NK-92 treated with Interleukin-12 subunit alpha and Interleukin-12 subunit beta, amount 100 ng/mL, for 24 hours (cell line): ENCODE measurements around the gene ALX1.

Source experiments
- DNase-seq: peaks from one replicate; lab custom pipeline; 2025; lab: John Stamatoyannopoulos, UW

Gene ALX1

DNA sequence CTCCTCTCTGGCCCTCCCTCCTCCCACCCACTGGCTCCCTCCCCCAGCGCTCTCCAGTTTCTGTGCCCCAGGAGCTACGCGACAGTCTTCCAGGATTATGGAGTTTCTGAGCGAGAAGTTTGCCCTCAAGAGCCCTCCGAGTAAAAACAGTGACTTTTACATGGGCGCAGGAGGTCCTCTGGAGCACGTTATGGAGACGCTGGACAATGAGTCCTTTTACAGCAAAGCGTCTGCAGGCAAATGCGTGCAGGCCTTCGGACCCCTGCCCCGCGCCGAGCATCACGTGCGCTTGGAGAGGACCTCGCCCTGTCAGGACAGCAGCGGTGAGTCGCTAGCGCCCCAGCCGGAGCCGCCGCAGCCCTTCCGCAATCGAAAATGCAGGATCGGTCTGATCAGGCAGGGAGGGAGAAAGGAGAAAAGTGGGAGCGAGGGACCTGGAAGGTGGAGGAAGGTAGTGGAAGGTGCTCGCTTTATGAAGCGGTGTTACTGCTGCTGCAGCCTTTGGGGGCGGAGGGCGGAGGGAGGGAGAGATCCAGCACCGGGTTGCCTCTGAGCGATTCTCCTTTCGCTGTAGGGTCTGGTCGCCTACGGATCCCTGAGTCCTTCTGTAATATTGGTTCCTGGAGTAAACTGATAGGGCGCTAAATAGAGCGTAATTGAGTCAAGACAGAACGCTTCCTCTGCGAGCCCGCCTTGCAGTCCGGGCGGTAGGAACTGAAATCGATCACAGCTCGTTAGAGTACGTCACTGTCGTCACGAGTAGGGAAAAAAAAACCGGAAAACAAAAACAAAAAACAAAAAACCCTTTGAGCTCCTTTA is at the start of gene ALX1:
ALX1 (plus strand) TSS at position 56 of the 819 bp plus-strand sequence; CDS start at position 98, 42 bp downstream.
- no peak for DNase-seq

DNA sequence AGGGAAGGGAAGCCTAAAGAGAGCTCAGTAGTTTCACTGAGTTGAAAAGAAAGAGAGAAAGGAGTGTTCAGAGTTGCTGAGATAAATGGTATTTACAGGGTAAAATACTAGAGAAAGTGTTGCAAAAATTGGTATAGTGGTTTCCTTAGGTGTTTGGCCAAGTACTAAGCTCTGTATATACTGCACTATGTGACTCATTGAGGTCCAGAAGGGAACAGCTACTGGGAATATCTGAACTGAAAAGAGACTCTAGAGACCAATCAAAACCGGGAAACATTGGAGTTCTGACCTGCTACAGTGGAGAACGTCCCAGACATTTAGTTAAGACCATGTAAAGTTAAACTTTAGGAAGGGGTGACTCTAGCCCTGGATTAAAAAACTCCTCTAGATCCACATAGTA is 42.7 kb upstream of the ALX1 start:
- no peak for DNase-seq

DNA sequence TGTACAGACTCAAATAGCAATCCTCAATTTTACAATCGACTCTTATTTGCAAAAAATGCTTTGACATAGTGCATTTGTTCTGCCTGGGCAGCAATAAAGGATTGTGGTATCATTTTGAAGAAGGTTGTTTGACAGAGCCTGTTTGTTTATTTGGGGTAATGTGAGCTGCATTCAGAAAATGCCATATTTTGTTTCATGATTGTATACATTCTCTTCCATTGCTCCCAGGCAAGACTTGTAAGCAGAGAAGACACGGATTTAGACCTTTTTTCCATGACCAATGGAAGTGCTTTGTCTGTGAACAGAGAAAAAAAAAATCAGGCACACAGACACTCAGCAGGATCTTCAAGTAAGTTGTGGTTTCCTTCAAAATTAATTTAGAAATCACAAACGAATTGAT is 35.5 kb upstream of the ALX1 start:
- DNase-seq = no peak

DNA sequence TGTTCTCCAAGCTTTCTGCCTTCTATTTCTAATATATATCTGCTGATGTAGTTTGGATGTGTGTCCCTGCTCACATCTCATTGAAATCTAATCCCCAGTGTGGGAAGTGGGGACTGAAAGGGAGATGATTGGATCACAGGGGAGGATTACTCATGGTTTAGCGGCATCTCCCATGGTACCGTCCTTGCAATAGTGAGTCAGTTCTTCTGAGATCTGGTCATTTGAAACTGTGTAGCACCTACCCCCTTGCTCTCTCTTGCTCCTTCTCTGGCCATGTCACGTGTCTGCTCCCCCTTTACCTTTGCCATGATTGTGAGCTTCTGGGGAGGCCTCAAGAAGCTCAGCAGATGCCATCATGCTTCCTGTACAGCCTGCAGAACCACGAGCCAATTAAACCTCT is 26.2 kb upstream of the ALX1 start:
- DNase-seq = no peak

DNA sequence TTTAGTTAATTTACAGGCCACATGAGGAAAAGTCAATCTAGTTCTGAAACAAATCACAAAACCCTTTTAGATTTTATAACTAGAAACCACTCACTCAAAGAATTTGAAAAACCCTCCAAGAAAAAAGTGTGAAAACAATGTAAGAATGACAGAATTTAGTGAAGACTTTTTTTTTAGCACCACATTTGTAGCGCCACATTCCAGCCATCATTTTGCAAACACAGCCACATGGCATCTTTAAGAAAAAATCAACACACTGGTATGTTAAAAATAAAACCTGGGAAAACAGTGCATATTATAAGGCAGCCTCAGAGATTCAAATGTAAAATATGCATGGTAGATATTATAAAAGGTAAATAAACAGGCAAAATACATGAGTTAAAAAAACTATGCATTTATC is 22.3 kb upstream of the ALX1 start:
- no peak for DNase-seq

DNA sequence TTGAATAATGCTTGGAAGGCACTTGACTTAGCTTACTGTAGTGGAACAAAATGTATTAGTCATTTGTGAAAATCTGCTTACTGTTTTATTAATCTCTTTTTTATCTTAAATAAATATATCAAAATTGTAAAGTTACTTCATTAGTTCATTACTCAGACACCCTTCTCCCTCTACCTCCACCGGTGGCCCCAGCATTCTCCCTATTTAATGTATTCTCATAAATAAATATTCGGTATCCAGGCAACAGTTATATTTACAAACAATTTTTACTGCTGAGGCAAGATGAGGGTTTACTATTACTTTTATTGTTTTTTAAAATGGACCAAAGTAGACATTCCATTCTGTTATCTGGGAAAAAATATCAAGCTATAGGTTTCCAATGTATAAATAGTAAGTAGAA is 19.6 kb upstream of the ALX1 start:
- no peak for DNase-seq

DNA sequence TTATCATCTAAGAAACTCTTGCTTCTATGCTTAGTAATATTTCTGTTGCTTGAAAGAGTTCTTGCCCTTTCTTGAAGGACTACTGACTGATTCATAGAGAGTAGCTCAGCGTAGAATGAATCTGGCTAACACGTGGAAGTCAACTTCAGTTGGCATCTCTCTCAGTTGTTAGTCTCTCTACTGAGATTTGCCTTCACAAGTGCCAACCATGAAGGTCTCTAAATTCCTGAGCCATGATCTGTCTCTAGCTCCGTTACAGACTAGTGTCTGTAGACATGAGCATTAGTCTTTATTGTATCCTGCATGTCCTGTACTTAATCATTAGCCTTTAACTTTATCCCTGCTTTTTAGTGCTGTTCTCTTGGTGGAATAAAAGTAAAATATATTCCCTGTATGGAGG is 19.1 kb upstream of the ALX1 start:
- no peak for DNase-seq

DNA sequence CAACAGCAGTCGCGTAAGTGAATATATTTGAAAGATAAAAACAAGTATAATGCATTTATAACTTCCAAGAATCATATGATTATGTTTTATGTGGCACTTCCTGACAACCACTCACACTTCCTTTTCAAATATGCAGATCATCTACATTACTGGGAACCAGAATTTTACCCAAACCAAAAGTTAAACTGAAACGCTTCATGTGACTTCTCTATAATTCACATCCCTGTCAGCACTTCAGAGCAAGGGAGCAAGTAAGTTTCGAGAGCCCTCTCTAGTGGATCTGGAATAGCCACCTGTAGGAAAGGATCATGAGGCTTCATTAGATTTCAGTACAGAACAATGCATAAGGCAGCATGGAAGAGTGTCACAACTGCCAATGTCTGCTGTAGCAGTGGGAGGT is 13.7 kb upstream of the ALX1 start:
- no peak for DNase-seq

DNA sequence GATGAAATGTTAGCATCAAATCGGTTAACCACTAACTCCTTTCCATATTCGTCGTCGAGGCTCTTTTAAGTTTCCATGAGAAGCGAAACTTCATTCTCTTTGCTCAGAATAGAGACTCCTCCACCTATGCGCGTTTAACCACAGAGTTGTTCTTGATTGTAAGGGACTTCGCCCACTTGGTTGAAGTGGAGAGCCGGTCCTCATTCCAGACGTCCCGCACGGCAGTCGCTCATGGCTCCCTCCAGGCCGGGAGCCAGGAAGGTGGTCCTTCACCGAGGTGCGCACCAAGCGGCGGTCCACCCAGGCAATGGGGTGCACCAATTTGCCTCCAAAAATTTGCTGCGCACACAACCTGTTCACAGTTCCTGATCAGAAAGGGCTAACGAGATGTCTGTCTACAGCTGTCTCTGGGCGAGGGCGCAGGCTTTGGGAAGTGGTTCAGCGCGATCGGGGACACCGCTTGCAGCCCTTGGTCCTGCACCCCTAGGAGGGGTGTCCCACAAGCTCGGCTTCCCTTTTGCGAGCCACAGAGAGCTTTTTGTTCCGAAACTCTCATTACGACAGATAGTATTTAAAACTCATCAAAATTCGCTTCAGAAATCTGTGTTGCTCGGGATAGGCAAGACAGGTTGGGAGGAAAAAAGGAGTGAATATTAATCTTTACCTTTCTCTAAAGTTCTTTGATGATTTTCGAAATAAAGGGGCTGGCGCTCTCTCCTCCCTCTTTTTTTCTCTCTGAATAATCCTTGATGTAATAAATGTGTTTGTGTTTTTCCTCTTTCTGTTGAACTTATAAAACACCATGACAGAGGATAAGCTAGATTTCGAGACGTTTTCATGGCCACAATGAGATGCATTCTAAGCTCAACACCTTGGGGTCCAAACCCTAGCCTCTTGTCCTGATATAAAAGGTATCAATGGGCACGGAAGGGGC is 6.4 kb upstream of the ALX1 start:
- DNase-seq = no peak

DNA sequence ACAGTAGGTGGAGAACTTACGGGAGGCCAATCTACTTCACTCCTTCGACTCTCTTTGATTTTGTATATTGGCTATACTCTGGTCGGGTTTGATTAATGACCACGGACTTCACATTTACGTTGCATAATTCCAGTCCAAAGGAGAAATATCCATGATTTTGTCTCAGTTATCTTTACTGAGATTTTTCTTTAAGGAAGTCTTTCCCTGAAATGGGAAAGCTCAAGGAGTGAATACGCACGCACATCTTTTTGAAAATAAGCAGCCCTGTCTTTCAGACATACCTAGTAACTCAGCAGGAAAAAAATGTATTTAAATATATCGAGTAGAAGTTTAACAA is 5.7 kb upstream of the ALX1 start:
- DNase-seq = no peak

DNA sequence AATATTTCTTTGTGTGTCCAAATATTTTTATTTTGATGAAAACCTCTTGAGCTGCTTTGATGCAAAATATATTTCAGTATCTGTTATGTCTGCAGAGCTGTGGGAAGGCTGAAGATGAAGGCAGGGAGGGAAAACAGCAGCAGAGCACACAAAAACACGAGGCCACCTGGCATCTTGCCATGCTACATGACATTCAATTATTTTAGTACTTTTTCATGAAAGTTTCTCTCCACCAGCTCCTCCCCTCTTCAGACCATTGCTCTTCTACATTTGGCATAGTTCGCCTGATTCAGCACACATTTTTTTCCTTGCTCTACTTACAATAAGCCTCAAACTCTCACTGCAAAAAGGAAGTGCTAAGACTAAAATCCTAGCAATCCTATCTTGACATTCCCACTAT is 4.6 kb upstream of the ALX1 start:
- no peak for DNase-seq

DNA sequence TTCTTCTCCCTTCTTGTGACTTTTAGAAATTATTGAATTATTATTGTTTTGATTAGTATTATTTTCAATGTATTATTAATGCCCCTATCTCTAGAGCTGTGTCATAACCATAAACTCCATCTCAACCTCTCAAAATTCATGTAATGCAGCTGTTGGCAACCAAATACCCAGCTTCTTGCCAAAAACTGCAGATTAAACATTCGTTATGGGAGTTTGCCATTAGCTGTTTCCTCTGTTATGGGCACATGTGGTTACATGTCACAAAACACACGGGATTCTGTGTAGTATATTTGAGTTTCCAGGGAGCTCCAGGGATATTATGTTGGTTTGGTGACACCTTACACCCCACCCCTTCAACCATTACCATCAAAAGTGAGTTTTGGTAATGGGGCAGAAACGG is 2.8 kb upstream of the ALX1 start:
- DNase-seq = no peak

DNA sequence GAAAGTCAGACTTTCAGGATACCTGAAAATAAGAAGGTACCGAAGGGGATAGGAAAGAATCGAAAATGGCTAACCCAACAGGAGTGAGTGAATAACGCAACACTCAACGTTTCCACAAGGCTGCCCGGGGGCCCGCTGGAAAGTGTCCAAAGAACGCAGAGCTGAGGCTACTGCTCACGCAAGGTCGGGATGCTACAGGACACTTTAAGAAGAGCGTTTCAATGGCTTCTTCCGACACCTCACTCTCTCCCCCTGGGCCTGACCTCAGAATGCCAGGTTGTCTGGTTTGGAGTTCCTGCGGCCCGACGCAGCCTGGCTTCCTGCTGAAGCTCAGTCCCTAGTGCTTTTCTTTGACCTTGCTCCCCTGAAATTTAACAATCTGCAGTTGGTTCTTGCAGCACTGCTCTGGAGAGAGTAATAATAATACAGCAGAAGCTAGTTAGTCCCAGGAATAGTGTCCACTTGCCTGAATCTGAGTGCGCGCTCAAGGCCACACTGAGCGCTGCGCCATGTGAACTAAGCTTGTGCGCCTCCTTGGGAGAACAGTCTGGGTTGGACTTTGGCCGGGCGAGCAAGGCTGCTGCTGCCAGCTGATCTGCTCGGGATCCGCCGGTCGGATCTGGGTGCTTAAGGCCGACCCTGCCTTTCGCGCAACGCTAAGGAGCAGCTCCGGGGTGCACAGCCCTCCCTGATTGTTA is 2.0 kb upstream of the ALX1 start:
- no peak for DNase-seq

DNA sequence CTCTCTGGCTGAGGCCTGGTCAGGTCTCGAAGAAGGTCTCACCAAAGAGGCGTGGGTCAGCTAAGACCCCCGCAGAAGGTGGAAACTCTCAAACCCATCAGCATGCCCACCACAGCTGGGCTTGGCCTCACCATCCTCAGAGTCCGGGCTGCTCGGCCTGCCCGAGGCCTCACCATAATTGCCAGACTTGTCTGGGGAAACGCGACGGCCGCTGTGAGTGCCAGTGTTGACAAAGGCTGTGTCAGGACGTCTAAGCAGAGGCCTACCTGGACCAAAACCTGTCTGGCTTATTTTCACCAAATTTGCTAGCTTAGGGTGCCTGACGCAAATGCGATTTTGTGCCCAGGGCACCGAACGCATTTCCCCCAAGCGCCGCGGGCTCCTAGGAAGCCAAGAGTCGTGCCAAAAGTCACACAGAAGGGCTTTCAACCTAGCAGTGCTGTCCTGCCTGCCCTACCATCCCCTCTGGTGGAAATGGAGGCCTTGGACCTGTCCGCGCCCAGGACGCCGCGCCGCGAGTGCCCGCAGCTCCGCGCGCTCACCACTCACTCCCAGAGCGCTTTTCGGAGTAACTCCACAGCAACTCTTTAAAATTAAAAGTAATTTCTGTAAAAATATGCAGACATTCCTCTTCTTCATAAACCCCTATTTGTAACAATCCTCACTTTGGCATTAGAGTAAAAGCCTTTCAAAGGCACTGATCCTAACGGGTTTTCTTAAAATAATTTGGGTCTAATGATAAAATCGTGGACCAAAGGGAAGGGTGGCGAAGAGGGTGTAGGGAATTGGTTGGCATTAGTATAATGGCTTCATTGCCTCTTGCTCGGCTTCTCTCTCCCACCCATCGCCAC is 1.2 kb upstream of the ALX1 start:
- no peak for DNase-seq

DNA sequence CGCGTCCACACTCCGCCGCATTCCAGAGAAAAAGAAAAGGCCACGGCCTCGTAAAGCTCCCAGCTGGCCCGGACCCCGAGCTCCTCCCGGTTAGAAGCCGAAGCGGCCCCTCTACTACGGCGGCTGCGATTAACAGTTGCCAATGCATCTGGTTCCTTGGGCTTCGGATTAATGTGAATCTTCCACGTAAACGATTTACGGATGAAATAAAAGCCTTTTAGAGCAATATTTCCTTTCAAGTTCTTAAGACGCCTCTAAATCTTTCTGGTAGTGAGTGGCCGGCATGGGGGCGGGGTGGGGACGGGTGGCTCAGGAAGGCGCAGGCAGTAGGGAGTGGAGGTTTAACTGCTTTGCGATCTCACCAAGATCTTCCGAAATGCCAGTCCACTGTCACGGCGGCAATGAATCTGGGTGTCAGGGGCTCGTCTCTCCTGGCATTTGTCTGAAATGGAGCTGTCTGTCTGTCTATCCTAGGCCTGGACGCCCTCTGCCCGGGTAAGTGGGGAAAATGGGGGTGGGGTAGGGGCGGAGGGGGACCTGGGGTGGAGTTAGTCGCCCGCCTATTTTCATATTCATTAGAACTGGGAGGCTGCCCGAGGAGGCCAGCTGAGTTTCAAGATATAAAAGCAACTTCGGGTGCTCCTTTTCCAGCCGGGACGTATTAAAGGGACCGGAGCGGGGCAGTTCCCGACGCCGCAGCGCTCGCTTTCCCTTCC is 413 bp upstream of the ALX1 start:
- no peak for DNase-seq

DNA sequence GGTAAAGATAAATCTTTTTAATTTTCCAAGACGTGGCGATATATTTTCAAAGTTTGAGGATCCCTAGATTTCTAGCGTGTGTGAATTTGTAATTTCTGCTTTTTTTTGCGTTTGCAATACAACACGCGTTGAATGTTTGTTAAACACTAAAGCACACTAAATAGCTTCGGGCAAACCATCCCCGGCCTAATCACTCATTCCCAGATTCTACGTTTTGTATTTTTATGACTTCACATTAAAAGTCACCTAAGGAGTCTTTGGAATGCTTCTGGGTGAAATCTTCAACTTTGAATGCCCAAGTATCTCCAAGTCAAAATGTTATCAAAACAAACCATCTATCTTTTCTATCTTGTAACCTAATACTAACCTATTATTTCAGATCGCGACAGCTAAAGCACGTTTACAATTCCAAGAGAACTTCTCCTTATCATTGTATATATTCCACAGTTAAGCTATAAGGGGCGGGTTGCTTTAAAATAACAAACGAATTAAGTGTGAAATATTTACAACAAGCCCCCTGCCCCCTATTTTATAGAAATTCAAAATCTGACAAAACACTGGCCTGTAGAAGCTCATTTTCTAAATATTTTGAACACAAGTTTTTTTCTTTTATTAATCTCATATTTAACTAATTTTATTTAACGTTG is 1.1 kb downstream of the ALX1 start:
- DNase-seq = no peak

DNA sequence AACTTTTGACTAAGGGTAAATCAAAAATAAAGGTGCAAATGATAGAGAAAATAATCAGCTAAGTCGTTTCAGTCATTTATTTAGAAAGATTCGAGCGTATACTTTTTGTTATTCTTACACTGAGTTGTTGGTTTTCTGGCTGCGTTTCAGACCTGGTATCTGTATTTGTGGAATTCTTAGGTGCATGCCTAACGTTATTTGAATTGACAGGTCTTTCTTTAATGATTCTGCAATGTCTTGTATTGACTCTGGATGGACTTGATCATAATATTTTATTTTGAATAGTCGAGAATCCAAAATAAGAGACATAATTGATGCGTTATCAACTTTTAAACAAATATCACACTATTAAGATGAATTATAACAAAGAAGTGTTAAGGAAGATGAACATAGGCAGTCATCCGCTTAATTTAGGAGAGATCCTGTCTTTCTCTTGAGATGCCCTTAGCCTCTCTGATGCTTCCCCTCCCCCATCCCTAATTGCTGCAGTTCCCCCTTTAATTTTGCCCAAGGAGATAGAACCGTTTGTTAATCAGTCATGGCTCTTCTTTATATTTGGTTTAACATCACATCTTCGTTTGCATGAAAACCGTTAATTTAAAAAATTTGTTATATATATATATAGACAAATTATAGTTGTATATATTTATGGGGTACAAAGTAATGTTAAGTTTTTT is 1.8 kb downstream of the ALX1 start:
- DNase-seq = no peak

DNA sequence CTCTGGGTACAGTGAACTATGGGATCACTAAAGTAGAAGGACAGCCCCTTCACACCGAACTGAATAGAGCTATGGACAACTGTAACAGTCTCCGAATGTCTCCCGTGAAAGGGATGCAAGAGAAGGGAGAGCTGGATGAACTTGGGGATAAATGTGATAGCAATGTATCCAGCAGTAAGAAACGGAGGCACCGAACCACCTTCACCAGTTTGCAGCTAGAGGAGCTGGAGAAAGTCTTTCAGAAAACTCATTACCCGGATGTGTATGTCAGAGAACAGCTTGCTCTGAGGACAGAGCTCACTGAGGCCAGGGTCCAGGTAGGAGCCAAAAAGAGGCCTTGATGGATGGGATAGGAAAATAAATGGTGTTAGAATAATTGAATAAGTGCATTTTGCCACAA is 3.5 kb downstream of the ALX1 start:
- no peak for DNase-seq

DNA sequence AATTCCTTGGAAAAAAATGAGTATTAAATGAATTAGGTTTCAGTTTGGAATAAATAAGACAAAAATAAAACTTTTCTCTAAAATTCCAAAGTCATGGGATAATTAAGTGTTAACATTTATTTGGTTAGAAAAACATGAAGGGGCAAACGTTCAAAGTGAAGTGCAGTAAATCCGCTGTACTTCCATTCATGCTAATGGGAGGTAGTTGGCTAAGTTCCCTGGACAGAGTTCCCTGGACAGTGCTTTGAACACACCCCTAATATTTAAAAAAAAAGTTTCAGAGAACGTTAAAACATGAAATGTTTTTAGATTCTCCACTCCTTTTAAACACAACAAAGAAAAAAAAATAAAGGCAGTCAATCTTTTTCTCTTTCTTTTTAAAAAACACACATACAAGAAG is 16.3 kb downstream of the ALX1 start:
- no peak for DNase-seq

DNA sequence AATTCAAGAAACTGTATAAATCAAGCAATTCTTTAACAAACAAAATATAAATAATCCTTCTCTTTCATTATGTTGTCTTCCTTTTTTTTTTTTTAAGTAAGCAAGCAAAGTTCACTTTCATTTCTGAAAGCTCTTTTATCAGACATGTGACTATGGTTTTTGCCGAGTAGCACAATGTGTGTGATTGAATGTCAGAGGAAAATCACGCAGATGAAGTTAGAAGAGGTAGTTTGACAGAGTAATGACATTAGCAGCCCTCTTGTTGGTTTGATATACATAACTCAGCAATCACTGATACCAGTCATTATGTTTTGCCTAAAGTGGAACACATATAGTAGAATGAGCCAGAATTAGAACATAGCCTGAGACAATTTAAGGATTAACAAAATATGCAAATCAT is 19.0 kb downstream of the ALX1 start:
- no peak for DNase-seq
